GM12864 (cell line): ENCODE results near the gene GDF11.

Experiments used
- DNase-seq: peaks from one replicate; pipeline ENCODE4 v3.0.0-alpha.2; 2011; ENCODE audit warnings: low read depth
- H3K4me3 ChIP-seq: 2 replicates; pipeline ENCODE4 v1.5.1; 2011; ENCODE audit warnings: mild to moderate bottlenecking, low read depth, low read length, control low read depth
- CTCF ChIP-seq: IDR thresholded peaks from 2 replicates; pipeline ENCODE4 v1.5.1; 2011; ENCODE audit warnings: low read depth, mild to moderate bottlenecking, moderate library complexity, low read length, control low read depth, inconsistent platforms; ENCODE audit errors: missing control alignments

GDF11 gene

GRCh38 chr12:55696796-55697462, 46.0 kb upstream of the GDF11 start:
- DNase-seq: no peak
- no peak for TF ChIP-seq CTCF
- H3K4me3 ChIP-seq: no peak overlapping the region

GRCh38 chr12:55697686-55698085, 45.2 kb upstream of the GDF11 start:
- DNase-seq: no peak
- H3K4me3 ChIP-seq: no peak overlapping the region
- TF ChIP-seq CTCF: no peak

GRCh38 chr12:55698241-55698955, 44.5 kb upstream of the GDF11 start:
- no peak for DNase-seq
- TF ChIP-seq CTCF: no peak
- H3K4me3 ChIP-seq: no peak overlapping the region

GRCh38 chr12:55698965-55699364, 44.0 kb upstream of the GDF11 start:
- no peak for TF ChIP-seq CTCF
- no peak overlapping the region for H3K4me3 ChIP-seq
- no peak for DNase-seq

- no peak for TF ChIP-seq CTCF
- DNase-seq: no peak
Observed at GRCh38 chr12:55699471-55700055, 43.4 kb upstream of the GDF11 start.

GRCh38 chr12:55700255-55701018, 42.5 kb upstream of the GDF11 start:
- H3K4me3 ChIP-seq: no peak overlapping the region
- no peak for DNase-seq
- no peak for TF ChIP-seq CTCF

More at GRCh38 chr12:55699471-55700055, 43.4 kb upstream of the GDF11 start:
- H3K4me3 ChIP-seq: no peak overlapping the region
